Activated CD4-positive, alpha-beta T cell treated with anti-CD3 and anti-CD28 coated beads, Interleukin-2, amount 10 ng/mL, durations not matched to agents 7 days and 5 days (primary cell): ENCODE data around the gene LTBR. TPM values are rescaled to one million over a fixed set of nuclear protein-coding genes. Genes with fewer than 3 reads are reported as not detected.
"Not testable (repeated sequence)": the region's sequence is repeated elsewhere in the genome, so short reads cannot be mapped to it uniquely, and the experiment has no call there.

ENCODE experiments used
- CTCF ChIA-PET: fragments of 350-600 bp; sonication (Branson Sonifier 250); formaldehyde crosslinking; loops from one replicate; lab custom pipeline; 2021; ENCODE audit warnings: antibody characterized with exemption; lab: Charles Lee
- POLR2A ChIA-PET: fragments of 350-600 bp; sonication (Branson Sonifier 250); formaldehyde crosslinking; loops from one replicate; lab custom pipeline; 2021; ENCODE audit warnings: antibody characterized with exemption; lab: Charles Lee
- DNase-seq: peaks from one replicate; pipeline ENCODE4 v3.0.0-alpha.2; 2020
- H3K27ac Mint-ChIP-seq: one replicate; pipeline ENCODE4 v1.8.0; 2021; ENCODE audit warnings: mild to moderate bottlenecking, moderate library complexity, mixed read lengths
- H3K27me3 Mint-ChIP-seq: one replicate; pipeline ENCODE4 v1.8.0; 2021; ENCODE audit warnings: mixed read lengths
- H3K36me3 Mint-ChIP-seq: one replicate; pipeline ENCODE4 v1.8.0; 2021; ENCODE audit warnings: low read depth, mixed read lengths
- H3K4me1 Mint-ChIP-seq: one replicate; pipeline ENCODE4 v1.8.0; 2021; ENCODE audit warnings: mixed read lengths
- H3K4me3 Mint-ChIP-seq: one replicate; pipeline ENCODE4 v1.8.0; 2021; ENCODE audit warnings: mild to moderate bottlenecking, moderate library complexity, mixed read lengths
- H3K9me3 Mint-ChIP-seq: one replicate; pipeline ENCODE4 v1.8.0; 2021; ENCODE audit warnings: mixed read lengths
- total RNA-seq, 2 experiments: library from RNA; stranded (reverse); gene quantifications; one replicate each; pipeline ENCODE4 v1.2.3, GENCODE V29; 2021

LTBR gene
- not detected for total RNA-seq

GRCh38 chr12:6383572-6384498 is at the start of gene LTBR:
Gene LTBR, plus strand, starts transcription at chr12:6384162. Its CDS starts 197 bp downstream, at chr12:6384359.
- ChIA-PET CTCF (no interaction called here), POLR2A (no interaction called here)
- H3K36me3 Mint-ChIP-seq = no peaks in the 10 kb centered on the region
- H3K4me1 Mint-ChIP-seq = no peaks in the 10 kb centered on the region
- no peaks in the 10 kb centered on the region for H3K9me3 Mint-ChIP-seq
- H3K27ac Mint-ChIP-seq = no peak within 1 kb of the TSS
- H3K27me3 Mint-ChIP-seq = peaks cover 34% of the 10 kb centered on the region
- DNase-seq = no peak
- no peak within 1 kb of the TSS for H3K4me3 Mint-ChIP-seq

GRCh38 chr12:6334359-6334758 is 49.6 kb upstream of the LTBR start:
- DNase-seq = no peak
- H3K27me3 Mint-ChIP-seq = no peaks in the 10 kb centered on the region
- peaks cover 51% of the 10 kb centered on the region for H3K36me3 Mint-ChIP-seq
- no peak overlapping the region for H3K4me3 Mint-ChIP-seq
- CTCF ChIA-PET = interaction anchor here (0.6 to 3.5 kb wide), 8 partner anchors 8 to 131 kb away, joined by 3 to 24 read pairs (median 4); partner anchors contain the start of gene TAPBPL
- POLR2A ChIA-PET = no interaction called here
- H3K9me3 Mint-ChIP-seq = no peaks in the 10 kb centered on the region
- peak overlapping the region; percentile 89 for H3K27ac Mint-ChIP-seq
- peaks cover 44% of the 10 kb centered on the region for H3K4me1 Mint-ChIP-seq

GRCh38 chr12:6334940-6335450 is 49.0 kb upstream of the LTBR start:
- POLR2A ChIA-PET = interaction anchor here (0.6 kb wide), 1 partner anchor 22 kb away, joined by 5 read pairs; no protein-coding TSS in a partner anchor

GRCh38 chr12:6335451-6336078 is 48.4 kb upstream of the LTBR start:
- H3K4me1 Mint-ChIP-seq = peaks cover 44% of the 10 kb centered on the region
- peaks cover 41% of the 10 kb centered on the region for H3K36me3 Mint-ChIP-seq
- H3K4me3 Mint-ChIP-seq = no peak overlapping the region

More at GRCh38 chr12:6334940-6335450, 49.0 kb upstream of the LTBR start:
- Mint-ChIP-seq H3K9me3 (no peaks in the 10 kb centered on the region), H3K36me3 (peaks cover 47% of the 10 kb centered on the region), H3K4me3 (no peak overlapping the region), H3K4me1 (peaks cover 44% of the 10 kb centered on the region), H3K27ac (no peak overlapping the region), H3K27me3 (no peaks in the 10 kb centered on the region)
- CTCF ChIA-PET = interaction anchor here (0.6 to 3.5 kb wide), 19 partner anchors 9 to 1911 kb away, joined by 3 to 24 read pairs (median 4); partner anchors contain the start of gene TAPBPL
- no peak for DNase-seq

GRCh38 chr12:6336079-6336888 is 47.7 kb upstream of the LTBR start:
- Mint-ChIP-seq H3K27ac (no peak overlapping the region), H3K4me1 (peaks cover 44% of the 10 kb centered on the region), H3K9me3 (no peaks in the 10 kb centered on the region), H3K27me3 (no peaks in the 10 kb centered on the region), H3K4me3 (no peak overlapping the region), H3K36me3 (peaks cover 34% of the 10 kb centered on the region)
- peak; percentile 54 for DNase-seq
- ChIA-PET CTCF (interaction anchor here (0.9 to 3.5 kb wide), 13 partner anchors 9 to 221 kb away, joined by 3 to 24 read pairs (median 5); partner anchors contain the start of gene TAPBPL), POLR2A (interaction anchor here (0.6 to 1.0 kb wide), 2 partner anchors 129 to 237 kb away, joined by 4 to 9 read pairs; no protein-coding TSS in a partner anchor)

More at GRCh38 chr12:6335451-6336078, 48.4 kb upstream of the LTBR start:
- peak; percentile 89 for DNase-seq
- ChIA-PET CTCF (interaction anchor here (0.6 to 3.5 kb wide), 18 partner anchors 10 to 1912 kb away, joined by 3 to 24 read pairs (median 4); partner anchors contain the start of gene TAPBPL), POLR2A (interaction anchor here (0.6 kb wide), 1 partner anchor 22 kb away, joined by 5 read pairs; no protein-coding TSS in a partner anchor)
- Mint-ChIP-seq H3K27me3 (no peaks in the 10 kb centered on the region), H3K9me3 (no peaks in the 10 kb centered on the region), H3K27ac (no peak overlapping the region)

- peaks cover 48% of the 10 kb centered on the region for H3K4me1 Mint-ChIP-seq
- no peaks in the 10 kb centered on the region for H3K27me3 Mint-ChIP-seq
- no peak overlapping the region for H3K4me3 Mint-ChIP-seq
- H3K27ac Mint-ChIP-seq = no peak overlapping the region
- POLR2A ChIA-PET = interaction anchor here (1.0 kb wide), 1 partner anchor 128 kb away, joined by 4 read pairs; no protein-coding TSS in a partner anchor
- peak; percentile 73 for DNase-seq
- no peaks in the 10 kb centered on the region for H3K9me3 Mint-ChIP-seq
- CTCF ChIA-PET = interaction anchor here (0.9 to 3.5 kb wide), 9 partner anchors 8 to 203 kb away, joined by 3 to 24 read pairs (median 6); no protein-coding TSS in a partner anchor
- H3K36me3 Mint-ChIP-seq = peaks cover 30% of the 10 kb centered on the region
These were observed 46.8 kb upstream of the LTBR start for GRCh38 chr12:6336889-6337853.

GRCh38 chr12:6337958-6338433 is 46.0 kb upstream of the LTBR start:
- Mint-ChIP-seq H3K36me3 (peaks cover 23% of the 10 kb centered on the region), H3K27ac (no peak overlapping the region), H3K4me1 (peaks cover 50% of the 10 kb centered on the region), H3K9me3 (no peaks in the 10 kb centered on the region), H3K27me3 (no peaks in the 10 kb centered on the region), H3K4me3 (no peak overlapping the region)
- POLR2A ChIA-PET = no interaction called here
- CTCF ChIA-PET = no interaction called here
- no peak for DNase-seq

GRCh38 chr12:6338536-6338935 is 45.4 kb upstream of the LTBR start:
- H3K27ac Mint-ChIP-seq, H3K4me3 Mint-ChIP-seq, H3K27me3 Mint-ChIP-seq, DNase-seq, POLR2A ChIA-PET, H3K9me3 Mint-ChIP-seq: not testable (repeated sequence)
- CTCF ChIA-PET = interaction anchor here (0.7 to 1.9 kb wide), 6 partner anchors 10 to 220 kb away, joined by 3 to 6 read pairs (median 4); partner anchors contain the start of gene VAMP1
- Mint-ChIP-seq H3K36me3 (peaks cover 18% of the 10 kb centered on the region), H3K4me1 (peaks cover 50% of the 10 kb centered on the region)

- Mint-ChIP-seq H3K4me3 (no peak overlapping the region), H3K27me3 (no peaks in the 10 kb centered on the region), H3K27ac (no peak overlapping the region), H3K9me3 (no peaks in the 10 kb centered on the region), H3K36me3 (peaks cover 14% of the 10 kb centered on the region), H3K4me1 (peaks cover 48% of the 10 kb centered on the region)
- ChIA-PET POLR2A (no interaction called here), CTCF (interaction anchor here (0.5 to 1.9 kb wide), 11 partner anchors 9 to 330 kb away, joined by 3 to 7 read pairs (median 4); partner anchors contain the start of gene VAMP1)
- DNase-seq = no peak
These were observed 45.0 kb upstream of the LTBR start for GRCh38 chr12:6338955-6339354.

- CTCF ChIA-PET = interaction anchor here (0.6 to 1.9 kb wide), 10 partner anchors 8 to 437 kb away, joined by 3 to 7 read pairs (median 4); no protein-coding TSS in a partner anchor
- Mint-ChIP-seq H3K9me3 (no peaks in the 10 kb centered on the region), H3K27me3 (no peaks in the 10 kb centered on the region), H3K4me3 (no peak overlapping the region), H3K4me1 (peaks cover 40% of the 10 kb centered on the region), H3K27ac (no peak overlapping the region), H3K36me3 (peaks cover 4% of the 10 kb centered on the region)
- POLR2A ChIA-PET = no interaction called here
- DNase-seq = no peak
These were observed 43.8 kb upstream of the LTBR start for GRCh38 chr12:6340032-6340638.
